SK-N-MC (cell line): Measurements from ENCODE around the gene ZNF22.

Experiments used
- DNase-seq: peaks from one replicate; pipeline ENCODE4 v3.0.0-alpha.2; 2011; ENCODE audit warnings: low read depth, low spot score
- H3K27ac ChIP-seq: fragments of 200-600 bp; sonication (generic); 2 replicates; pipeline ENCODE4 v1.5.1; 2016; ENCODE audit warnings: mixed run types
- H3K36me3 ChIP-seq: fragments of 200-600 bp; sonication (generic); 2 replicates; pipeline ENCODE4 v1.6.1; 2017; ENCODE audit warnings: antibody characterized with exemption, low read length, mixed read lengths; ENCODE audit not compliant: insufficient read depth
- H3K4me3 ChIP-seq: fragments of 200-600 bp; sonication (generic); 2 replicates; pipeline ENCODE4 v1.5.1; 2016
- H3K9ac ChIP-seq: fragments of 200-600 bp; sonication (generic); 2 replicates; pipeline ENCODE4 v1.8.0; 2017; ENCODE audit warnings: mixed run types, mixed read lengths; ENCODE audit not compliant: insufficient read length
- H3K9me3 ChIP-seq: fragments of 200-600 bp; sonication (generic); 2 replicates; pipeline ENCODE4 v1.6.1; 2017; ENCODE audit warnings: low read depth, mild to moderate bottlenecking, antibody characterized with exemption, low read length, moderate library complexity, mixed read lengths
- EZH2 ChIP-seq: fragments of 200-600 bp; sonication (generic); IDR thresholded peaks from one replicate; pipeline ENCODE4 v1.6.1; 2017; ENCODE audit warnings: antibody characterized with exemption
- FOXP2 ChIP-seq: optimal IDR thresholded peaks from 2 replicates; pipeline ENCODE3; 2011; ENCODE audit warnings: mild to moderate bottlenecking, moderate library complexity; ENCODE audit not compliant: insufficient read depth; ENCODE audit errors: extremely low read length, control extremely low read depth
- POLR2AphosphoS5 ChIP-seq: IDR thresholded peaks from 2 replicates; pipeline ENCODE4 v1.6.1; 2012; ENCODE audit warnings: mild to moderate bottlenecking, low read depth, low read length, borderline replicate concordance

ZNF22 gene

GRCh38 chr10:44967616-44968015, 33.1 kb upstream of the ZNF22 start:
- no peak for DNase-seq
- Histone ChIP-seq H3K27ac (0 out of 2 replicates have a peak overlapping the region, but pooled peaks have one; percentile 19), H3K9ac (no peak overlapping the region), H3K9me3 (no peaks in the 10 kb centered on the region), H3K4me3 (no peak overlapping the region), H3K36me3 (no peaks in the 10 kb centered on the region)
- no peak for TF ChIP-seq EZH2

- Histone ChIP-seq H3K9me3 (no peaks in the 10 kb centered on the region), H3K9ac (no peak overlapping the region), H3K27ac (0 out of 2 replicates have a peak overlapping the region, but pooled peaks have one; percentile 19), H3K36me3 (no peaks in the 10 kb centered on the region), H3K4me3 (no peak overlapping the region)
- DNase-seq, result no peak
- TF ChIP-seq POLR2AphosphoS5 (no peak), EZH2 (no peak), FOXP2 (no peak)
Observed at GRCh38 chr10:44968091-44968490, 32.6 kb upstream of the ZNF22 start.

GRCh38 chr10:44968500-44969400, 32.0 kb upstream of the ZNF22 start:
- no peak for TF ChIP-seq FOXP2

GRCh38 chr10:44969854-44970253, 30.9 kb upstream of the ZNF22 start:
- H3K9ac ChIP-seq, result no peak overlapping the region
- no peak overlapping the region for H3K4me3 ChIP-seq
- no peak for DNase-seq
- no peaks in the 10 kb centered on the region for H3K9me3 ChIP-seq
- no peak overlapping the region for H3K27ac ChIP-seq
- H3K36me3 ChIP-seq, result no peaks in the 10 kb centered on the region
- TF ChIP-seq FOXP2 (no peak), POLR2AphosphoS5 (no peak)

More at GRCh38 chr10:44968500-44969400, 32.0 kb upstream of the ZNF22 start:
- no peak for DNase-seq
- Histone ChIP-seq H3K4me3 (no peak overlapping the region), H3K27ac (no peak overlapping the region), H3K9me3 (no peaks in the 10 kb centered on the region), H3K36me3 (no peaks in the 10 kb centered on the region), H3K9ac (no peak overlapping the region)

GRCh38 chr10:44970812-44971395, 29.8 kb upstream of the ZNF22 start:
- no peak for DNase-seq
- no peak overlapping the region for H3K4me3 ChIP-seq
- H3K9ac ChIP-seq, result no peak overlapping the region
- no peaks in the 10 kb centered on the region for H3K9me3 ChIP-seq
- no peaks in the 10 kb centered on the region for H3K36me3 ChIP-seq
- no peak for TF ChIP-seq FOXP2
- no peak for TF ChIP-seq POLR2AphosphoS5
- no peak for TF ChIP-seq EZH2
- no peak overlapping the region for H3K27ac ChIP-seq

- TF ChIP-seq EZH2 (no peak), POLR2AphosphoS5 (no peak), FOXP2 (no peak)
- no peak for DNase-seq
- Histone ChIP-seq H3K9ac (no peak overlapping the region), H3K27ac (no peak overlapping the region), H3K36me3 (no peaks in the 10 kb centered on the region), H3K9me3 (no peaks in the 10 kb centered on the region), H3K4me3 (no peak overlapping the region)
Observed at GRCh38 chr10:44971434-44971833, 29.3 kb upstream of the ZNF22 start.

GRCh38 chr10:44971935-44972757, 28.6 kb upstream of the ZNF22 start:
- DNase-seq, result no peak
- Histone ChIP-seq H3K27ac (no peak overlapping the region), H3K9ac (no peak overlapping the region), H3K9me3 (no peaks in the 10 kb centered on the region), H3K36me3 (no peaks in the 10 kb centered on the region), H3K4me3 (no peak overlapping the region)
- TF ChIP-seq POLR2AphosphoS5 (no peak), FOXP2 (no peak), EZH2 (no peak)

GRCh38 chr10:44972874-44973306, 27.8 kb upstream of the ZNF22 start:
- TF ChIP-seq FOXP2 (no peak), POLR2AphosphoS5 (no peak), EZH2 (no peak)
- Histone ChIP-seq H3K36me3 (no peaks in the 10 kb centered on the region), H3K4me3 (no peak overlapping the region), H3K9ac (no peak overlapping the region), H3K9me3 (no peaks in the 10 kb centered on the region), H3K27ac (no peak overlapping the region)
- DNase-seq, result no peak
